Right lobe of liver (tissue), 4 donors: ENCODE measurements around the gene AGFG1.

ENCODE experiments used
- CTCF ChIP-seq, 4 donors: fragments of 200-600 bp in 3 of 4; fragments of 450-650 bp in 1 of 4; IDR thresholded peaks; one replicate each; pipeline versions ENCODE4 v1.5.1 to v1.8.0; 2016 to 2022; ENCODE audit warnings: antibody characterized with exemption in 4 of 4, mild to moderate bottlenecking in 2 of 4
- POLR2A ChIP-seq: fragments of 450-650 bp; IDR thresholded peaks from one replicate; pipeline ENCODE4 v1.6.1; 2017; ENCODE audit warnings: antibody characterized with exemption, mild to moderate bottlenecking
- donor health status: DM: no; HTN: no; CAD: no.
- donor health status: DM: no; HTN: no; CAD: no.
- donor health status: DM: no; HTN: yes; CAD: no.

DNA sequence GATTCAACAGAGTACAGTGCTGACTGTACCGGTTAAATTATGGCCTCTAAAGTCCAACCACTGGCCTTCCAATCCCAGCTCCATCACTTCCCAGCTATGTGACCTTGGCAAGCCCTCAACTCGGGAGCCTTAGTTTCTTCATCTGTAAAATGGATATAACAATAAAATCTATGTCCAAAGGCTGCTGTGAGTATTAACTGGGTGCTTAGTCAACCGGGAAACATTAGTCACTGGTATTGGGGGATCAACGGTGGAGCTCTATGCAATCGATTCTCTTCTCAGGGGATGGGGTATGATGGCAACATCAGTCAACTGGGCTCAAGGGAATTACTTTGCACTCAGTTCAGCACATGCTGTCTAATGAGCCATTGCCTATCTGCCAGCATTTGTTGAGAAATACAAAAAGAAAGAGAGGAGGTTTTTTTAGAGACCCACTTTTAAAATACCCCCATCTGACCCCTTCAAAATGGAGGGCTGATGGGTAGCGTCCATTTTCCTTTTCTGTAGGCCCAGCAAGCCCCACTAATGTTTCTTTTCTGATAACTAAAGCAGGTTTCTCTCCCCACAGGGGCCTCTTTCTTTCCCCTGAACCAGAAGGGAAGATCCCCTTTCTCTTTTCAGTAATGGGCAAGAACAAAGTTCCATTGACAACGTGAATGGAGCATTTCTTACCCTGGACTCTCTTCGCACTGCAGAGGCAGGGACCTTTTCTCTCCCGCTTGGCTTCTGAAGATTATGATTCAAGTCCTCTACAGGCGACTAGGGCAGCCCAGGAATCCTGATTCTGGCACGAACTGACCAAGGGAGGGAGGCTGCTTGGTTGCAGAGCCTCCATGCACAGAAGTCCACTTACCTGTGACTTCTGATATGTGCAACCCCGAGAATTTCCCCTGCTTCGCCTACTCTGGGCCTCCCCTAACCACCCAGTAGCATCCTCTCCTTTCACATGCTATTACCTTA lies 8.7 kb upstream of the AGFG1 start:
- TF ChIP-seq CTCF (IDR thresholded peaks at IDR 0.05) (no peak), POLR2A (no peak)
